Right lobe of liver (tissue), 4 donors: ENCODE measurements around the gene MORC3.

ENCODE experiments used
- POLR2A ChIP-seq: fragments of 450-650 bp; IDR thresholded peaks from one replicate; pipeline ENCODE4 v1.6.1; 2017; ENCODE audit warnings: antibody characterized with exemption, mild to moderate bottlenecking
- TF ChIP-seq, protein P1 (sequence below), 4 donors: fragments of 200-600 bp in 3 of 4; fragments of 450-650 bp in 1 of 4; IDR thresholded peaks; one replicate each; pipeline versions ENCODE4 v1.5.1 to v1.8.0; 2016 to 2022; ENCODE audit warnings: antibody characterized with exemption in 4 of 4, mild to moderate bottlenecking in 2 of 4
- donor health status: DM: no; HTN: no; CAD: no.
- donor health status: DM: no; HTN: no; CAD: no.
- donor health status: DM: no; HTN: yes; CAD: no.

DNA sequence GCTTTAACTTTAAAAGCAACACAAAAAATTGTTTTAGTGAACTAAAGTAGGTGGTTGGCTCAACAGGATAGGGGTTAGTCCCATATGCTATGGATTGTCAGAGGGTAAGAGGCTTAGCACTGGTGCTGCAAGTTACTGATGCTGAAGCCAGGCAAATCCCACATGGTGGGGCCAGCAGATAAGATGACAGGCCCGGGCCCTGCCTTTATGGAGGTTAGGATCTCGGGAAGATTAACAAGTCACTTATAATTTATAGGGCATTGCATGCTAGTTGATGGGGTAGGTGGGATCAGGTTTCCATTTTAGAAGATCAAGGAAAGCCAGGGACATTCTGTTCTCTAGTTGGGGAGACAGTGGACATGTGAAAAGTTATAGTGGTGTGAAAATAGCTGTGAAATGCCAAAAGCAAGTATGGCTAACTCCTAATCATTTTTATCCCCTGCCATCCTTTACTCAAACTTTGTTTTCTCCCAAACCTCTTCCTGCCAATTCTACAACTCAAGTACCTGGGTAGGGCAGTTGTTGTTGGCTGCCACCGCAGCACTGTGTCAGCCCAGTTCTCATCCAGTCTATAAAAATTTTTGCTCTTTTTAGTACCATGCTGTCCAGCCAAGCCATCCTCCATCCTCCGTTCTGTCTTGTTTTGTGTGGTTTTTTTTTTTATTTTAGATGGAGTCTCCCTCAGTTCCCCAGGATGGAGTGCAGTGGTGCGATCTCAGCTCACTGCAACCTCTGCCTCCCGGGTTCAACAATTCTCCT is 75.5 kb downstream of the MORC3 start:
- TF ChIP-seq, protein P1, sequence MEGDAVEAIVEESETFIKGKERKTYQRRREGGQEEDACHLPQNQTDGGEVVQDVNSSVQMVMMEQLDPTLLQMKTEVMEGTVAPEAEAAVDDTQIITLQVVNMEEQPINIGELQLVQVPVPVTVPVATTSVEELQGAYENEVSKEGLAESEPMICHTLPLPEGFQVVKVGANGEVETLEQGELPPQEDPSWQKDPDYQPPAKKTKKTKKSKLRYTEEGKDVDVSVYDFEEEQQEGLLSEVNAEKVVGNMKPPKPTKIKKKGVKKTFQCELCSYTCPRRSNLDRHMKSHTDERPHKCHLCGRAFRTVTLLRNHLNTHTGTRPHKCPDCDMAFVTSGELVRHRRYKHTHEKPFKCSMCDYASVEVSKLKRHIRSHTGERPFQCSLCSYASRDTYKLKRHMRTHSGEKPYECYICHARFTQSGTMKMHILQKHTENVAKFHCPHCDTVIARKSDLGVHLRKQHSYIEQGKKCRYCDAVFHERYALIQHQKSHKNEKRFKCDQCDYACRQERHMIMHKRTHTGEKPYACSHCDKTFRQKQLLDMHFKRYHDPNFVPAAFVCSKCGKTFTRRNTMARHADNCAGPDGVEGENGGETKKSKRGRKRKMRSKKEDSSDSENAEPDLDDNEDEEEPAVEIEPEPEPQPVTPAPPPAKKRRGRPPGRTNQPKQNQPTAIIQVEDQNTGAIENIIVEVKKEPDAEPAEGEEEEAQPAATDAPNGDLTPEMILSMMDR (IDR thresholded peaks at IDR 0.05), result no peak
- TF ChIP-seq POLR2A, result no peak
